Activated gamma-delta T cell treated with anti-CD3 and anti-CD28 coated beads, Interleukin-2, amount 50 U/mL, for 16 hours (primary cell): ENCODE measurements around the gene FRMD3.
"Not testable (repeated sequence)": the region's sequence is repeated elsewhere in the genome, so short reads cannot be mapped to it uniquely, and the experiment has no call there.

ENCODE experiments used
- DNase-seq: peaks from one replicate; pipeline ENCODE4 v3.0.0-alpha.2; 2020; ENCODE audit warnings: low read depth

Gene FRMD3

GRCh38 chr9:83388346-83388745 lies 149.9 kb downstream of the FRMD3 start:
- DNase-seq: no peak

GRCh38 chr9:83387401-83388185 lies 150.6 kb downstream of the FRMD3 start:
- no peak for DNase-seq

GRCh38 chr9:83385317-83385716 lies 152.9 kb downstream of the FRMD3 start:
- no peak for DNase-seq

- no peak for DNase-seq
These were observed 154.0 kb downstream of the FRMD3 start for GRCh38 chr9:83384214-83384613.

- DNase-seq: no peak
These were observed 155.2 kb downstream of the FRMD3 start for GRCh38 chr9:83383034-83383433.

- DNase-seq: no peak
These were observed 155.8 kb downstream of the FRMD3 start for GRCh38 chr9:83382421-83382820.

- no peak for DNase-seq
These were observed 159.2 kb downstream of the FRMD3 start for GRCh38 chr9:83379045-83379444.

- DNase-seq: no peak
These were observed 165.2 kb downstream of the FRMD3 start for GRCh38 chr9:83372957-83373356.

- DNase-seq: no peak
These were observed 170.9 kb downstream of the FRMD3 start for GRCh38 chr9:83367326-83367725.

GRCh38 chr9:83362341-83362995 lies 175.7 kb downstream of the FRMD3 start:
- DNase-seq: no peak

GRCh38 chr9:83359039-83359438 lies 179.2 kb downstream of the FRMD3 start:
- DNase-seq: no peak

GRCh38 chr9:83358493-83358892 lies 179.7 kb downstream of the FRMD3 start:
- DNase-seq: not testable (repeated sequence)

- DNase-seq: no peak
These were observed 182.5 kb downstream of the FRMD3 start for GRCh38 chr9:83355729-83356151.

GRCh38 chr9:83355024-83355444 lies 183.2 kb downstream of the FRMD3 start:
- DNase-seq: no peak

- DNase-seq: no peak
These were observed 189.2 kb downstream of the FRMD3 start for GRCh38 chr9:83349031-83349430.

- DNase-seq: no peak
These were observed 191.4 kb downstream of the FRMD3 start for GRCh38 chr9:83346655-83347420.

GRCh38 chr9:83343366-83343999 lies 194.7 kb downstream of the FRMD3 start:
- no peak for DNase-seq

- no peak for DNase-seq
These were observed 195.5 kb downstream of the FRMD3 start for GRCh38 chr9:83342731-83343130.

GRCh38 chr9:83342006-83342405 lies 196.2 kb downstream of the FRMD3 start:
- no peak for DNase-seq

- DNase-seq: no peak
These were observed 197.8 kb downstream of the FRMD3 start for GRCh38 chr9:83340451-83340850.

GRCh38 chr9:83339435-83339834 lies 198.8 kb downstream of the FRMD3 start:
- DNase-seq: no peak

GRCh38 chr9:83336706-83337105 lies 201.5 kb downstream of the FRMD3 start:
- DNase-seq: no peak
